Measurements from ENCODE around the gene SLC17A9.
A peak's percentile ranks its signal among the peaks of the same experiment; 100 is the strongest.

Gene SLC17A9, protein sequence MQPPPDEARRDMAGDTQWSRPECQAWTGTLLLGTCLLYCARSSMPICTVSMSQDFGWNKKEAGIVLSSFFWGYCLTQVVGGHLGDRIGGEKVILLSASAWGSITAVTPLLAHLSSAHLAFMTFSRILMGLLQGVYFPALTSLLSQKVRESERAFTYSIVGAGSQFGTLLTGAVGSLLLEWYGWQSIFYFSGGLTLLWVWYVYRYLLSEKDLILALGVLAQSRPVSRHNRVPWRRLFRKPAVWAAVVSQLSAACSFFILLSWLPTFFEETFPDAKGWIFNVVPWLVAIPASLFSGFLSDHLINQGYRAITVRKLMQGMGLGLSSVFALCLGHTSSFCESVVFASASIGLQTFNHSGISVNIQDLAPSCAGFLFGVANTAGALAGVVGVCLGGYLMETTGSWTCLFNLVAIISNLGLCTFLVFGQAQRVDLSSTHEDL

DNA sequence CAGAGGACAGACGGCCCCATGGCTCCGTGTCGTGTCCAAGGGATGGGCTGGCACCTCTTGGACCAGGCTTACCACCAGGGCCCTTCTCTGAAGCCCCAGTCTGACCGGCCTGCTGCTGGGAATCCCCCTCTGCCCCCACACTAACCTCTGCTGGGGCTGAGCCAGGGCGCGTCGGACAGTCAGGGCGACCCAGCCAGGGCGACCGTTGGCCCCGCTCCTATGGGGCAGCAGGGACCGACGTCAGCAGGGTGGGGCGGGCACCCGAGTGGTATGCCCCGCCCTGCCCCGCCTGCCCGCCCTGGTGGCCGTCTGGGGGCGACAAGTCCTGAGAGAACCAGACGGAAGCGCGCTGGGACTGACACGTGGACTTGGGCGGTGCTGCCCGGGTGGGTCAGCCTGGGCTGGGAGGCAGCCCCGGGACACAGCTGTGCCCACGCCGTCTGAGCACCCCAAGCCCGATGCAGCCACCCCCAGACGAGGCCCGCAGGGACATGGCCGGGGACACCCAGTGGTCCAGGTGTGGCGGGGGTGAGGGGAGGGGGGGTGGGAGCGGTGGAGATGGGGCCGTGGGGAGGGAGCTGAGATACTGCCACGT, at the start of gene SLC17A9:
SLC17A9 (plus strand) TSS at position 337 of the 595 bp plus-strand sequence; CDS start at position 459, 122 bp downstream.
- peak; percentile 72 for DNase-seq (ENCODE audit: low spot score)

GRCh38 chr20:62902926-62903615, 49.4 kb upstream of the SLC17A9 start:
- no peak for DNase-seq (ENCODE audit: low spot score)

- no peak for DNase-seq (ENCODE audit: low spot score)
These were observed 46.9 kb upstream of the SLC17A9 start for GRCh38 chr20:62905536-62906117.

- DNase-seq (ENCODE audit: low spot score) = no peak
These were observed 46.3 kb upstream of the SLC17A9 start for GRCh38 chr20:62906209-62906608.

DNA sequence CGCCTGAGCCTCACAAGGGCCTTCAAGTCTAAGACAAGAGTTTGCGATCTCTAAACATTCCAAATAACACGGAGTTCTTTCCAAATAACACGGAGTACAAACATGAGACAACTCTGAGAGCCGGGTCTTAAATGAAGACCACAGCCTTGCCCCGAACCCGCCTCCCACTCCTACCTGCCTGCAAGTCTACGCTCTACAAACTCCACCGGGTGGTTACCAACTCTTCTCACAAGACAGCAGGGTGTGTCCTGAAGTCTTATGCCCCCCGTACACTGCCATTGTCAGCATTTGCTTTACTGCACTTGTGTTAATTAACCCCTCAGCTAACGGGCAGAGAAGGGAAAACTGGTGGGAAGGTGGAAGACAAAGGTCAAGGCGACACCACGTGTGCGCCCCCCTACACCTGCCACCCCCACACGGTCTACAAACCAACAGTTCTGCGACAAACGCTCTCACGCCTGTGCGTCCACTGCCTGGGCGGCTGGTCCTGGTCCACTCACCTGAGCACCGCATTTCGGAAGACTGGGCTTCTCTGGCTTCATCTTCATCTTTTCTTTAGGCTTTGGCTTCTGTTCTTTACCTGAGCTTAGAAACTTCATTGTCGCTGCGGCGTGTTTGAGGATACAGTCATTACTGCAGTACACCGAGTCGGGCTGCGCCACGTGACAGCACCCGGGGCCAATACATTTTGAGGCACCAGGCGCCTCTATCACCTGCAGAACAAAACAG, 45.7 kb upstream of the SLC17A9 start:
- DNase-seq (ENCODE audit: low spot score) = no peak

- no peak for DNase-seq (ENCODE audit: low spot score)
These were observed 44.9 kb upstream of the SLC17A9 start for GRCh38 chr20:62907384-62908317.

DNA sequence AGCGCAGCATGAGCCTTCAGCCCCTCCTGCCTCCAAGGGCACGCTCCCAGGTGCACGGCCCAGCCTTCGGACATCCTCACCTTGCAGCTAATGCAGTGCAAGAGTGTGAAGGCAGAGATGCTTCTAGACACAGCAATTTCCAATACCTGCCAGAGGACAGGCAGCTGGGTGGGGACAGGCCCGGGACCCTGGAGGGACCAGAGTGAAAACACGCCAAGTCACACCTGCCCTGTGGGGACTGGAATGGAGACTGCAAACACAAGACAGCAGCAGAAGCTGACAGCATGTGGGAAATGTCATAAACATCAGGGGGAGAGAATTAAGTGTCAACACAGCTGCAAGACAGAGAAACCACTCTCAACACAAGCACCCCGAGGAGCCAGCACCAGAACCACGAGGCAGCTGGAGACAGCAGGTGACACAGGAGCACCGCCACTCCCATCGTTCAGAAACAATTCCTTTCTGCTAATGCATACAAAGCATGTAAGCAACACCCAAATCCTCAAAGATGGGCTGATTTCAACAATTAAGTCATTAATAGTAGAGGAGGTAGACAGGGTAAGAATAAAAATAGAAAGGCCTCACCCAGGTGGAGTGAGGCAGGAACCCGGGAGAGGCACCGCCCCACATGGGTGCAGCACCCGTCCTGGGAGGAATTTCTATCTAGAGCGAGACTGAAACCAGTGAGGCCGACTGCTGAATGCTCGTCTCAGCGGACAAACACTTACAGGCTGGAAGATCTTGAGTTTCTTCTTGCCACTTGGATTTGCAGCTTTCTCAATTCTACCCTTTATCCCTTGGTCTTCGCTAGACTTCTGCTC, 43.3 kb upstream of the SLC17A9 start:
- no peak for DNase-seq (ENCODE audit: low spot score)

GRCh38 chr20:62910217-62910766, 42.2 kb upstream of the SLC17A9 start:
- no peak for DNase-seq (ENCODE audit: low spot score)

GRCh38 chr20:62910777-62911497, 41.6 kb upstream of the SLC17A9 start:
- no peak for DNase-seq (ENCODE audit: low spot score)

DNA sequence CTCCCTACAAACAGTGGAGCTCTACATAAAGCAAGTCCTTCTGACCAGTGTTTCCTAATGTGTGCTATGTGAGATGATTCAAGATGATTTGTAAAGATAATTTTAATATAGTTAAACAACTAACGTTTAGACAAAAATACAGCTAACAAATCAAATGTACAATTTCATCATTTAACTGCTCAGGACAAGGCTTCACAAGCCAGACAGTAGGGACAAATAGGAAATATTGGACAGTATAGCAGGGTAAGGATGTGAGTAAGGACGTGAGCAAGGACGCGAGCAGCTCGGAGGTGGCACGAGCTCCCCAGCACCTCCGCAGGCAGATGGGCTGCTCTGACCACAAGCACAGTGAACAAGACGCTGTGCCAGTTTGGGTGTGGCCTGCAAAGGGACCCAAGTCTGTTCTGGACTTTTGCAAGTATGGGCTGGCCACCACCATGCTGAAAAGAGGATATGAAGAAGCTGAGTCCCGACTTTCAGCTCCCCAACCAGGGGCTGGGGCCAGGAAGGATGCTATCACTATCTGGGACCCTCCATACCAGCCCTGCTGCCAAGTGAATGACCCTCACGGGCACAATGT, 40.7 kb upstream of the SLC17A9 start:
- DNase-seq (ENCODE audit: low spot score) = no peak

GRCh38 chr20:62913043-62913630, 39.4 kb upstream of the SLC17A9 start:
- no peak for DNase-seq (ENCODE audit: low spot score)

DNA sequence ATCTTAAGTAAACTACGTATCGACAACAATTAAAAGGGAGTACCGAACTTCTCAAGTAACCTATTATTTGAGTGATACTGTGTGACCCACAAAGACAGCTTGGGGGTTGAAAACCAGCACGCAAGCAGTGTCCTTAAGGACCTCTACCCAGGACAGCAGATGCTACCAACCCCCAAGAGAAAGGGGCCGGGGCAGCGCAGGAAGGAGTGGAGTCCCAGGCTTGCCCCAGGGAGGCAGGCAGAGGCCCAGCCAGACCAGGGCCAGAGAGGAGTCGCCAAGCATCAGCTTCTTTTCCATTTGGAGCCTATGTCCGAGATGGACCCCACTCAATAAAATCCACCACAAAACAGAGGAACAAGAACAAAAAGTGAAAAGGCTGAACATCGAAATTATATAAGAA, 38.1 kb upstream of the SLC17A9 start:
- DNase-seq (ENCODE audit: low spot score) = no peak

GRCh38 chr20:62914970-62915457, 37.5 kb upstream of the SLC17A9 start:
- DNase-seq (ENCODE audit: low spot score) = no peak

GRCh38 chr20:62916703-62917476, 35.6 kb upstream of the SLC17A9 start:
- DNase-seq (ENCODE audit: low spot score) = no peak

DNA sequence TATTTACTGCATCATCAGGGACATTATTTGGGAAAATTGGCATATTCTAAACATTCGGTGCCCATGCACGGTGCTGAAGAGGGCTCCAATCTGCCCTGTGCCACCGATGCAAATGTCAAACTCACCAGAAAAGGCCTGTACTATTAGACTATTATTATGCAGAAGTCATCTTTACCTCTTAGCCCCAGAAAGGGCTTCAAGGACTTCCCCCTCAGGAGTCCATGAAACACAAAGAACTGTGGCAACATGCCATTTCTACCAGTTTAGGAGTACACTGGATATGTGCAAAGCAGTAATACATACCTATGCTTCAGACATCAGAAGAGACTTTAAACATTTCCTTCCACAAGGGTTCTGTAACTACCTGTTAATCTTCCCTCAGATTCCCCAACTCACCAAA, 34.8 kb upstream of the SLC17A9 start:
- no peak for DNase-seq (ENCODE audit: low spot score)

GRCh38 chr20:62918147-62918546, 34.4 kb upstream of the SLC17A9 start:
- DNase-seq (ENCODE audit: low spot score) = no peak

DNA sequence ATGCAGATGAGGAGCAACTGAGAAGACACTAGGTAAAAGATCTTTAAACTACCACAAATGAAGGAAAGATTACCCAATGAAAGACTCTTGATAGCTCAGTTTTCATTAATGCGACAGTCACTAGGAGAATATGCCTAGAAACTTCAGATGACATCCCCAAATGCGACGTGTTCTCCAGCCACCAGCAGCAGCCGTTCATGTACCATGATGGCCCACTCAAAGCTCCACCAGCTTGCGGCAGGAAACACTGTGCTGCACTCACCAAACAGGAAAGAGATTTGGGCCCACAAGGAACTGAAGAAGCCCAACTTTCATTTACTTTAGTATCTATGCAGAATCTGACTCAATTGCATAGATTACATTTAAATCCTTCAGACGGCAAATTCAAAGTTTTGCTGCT, 33.7 kb upstream of the SLC17A9 start:
- no peak for DNase-seq (ENCODE audit: low spot score)

Data from hematopoietic multipotent progenitor cell treated with erythropoietin and hydrocortisone succinate and interleukin-3 and kit ligand, for 15 days (in vitro differentiated cells).